NCI-H1694 (cell line): ENCODE measurements around the gene NKTR.

Experiments
- DNase-seq: peaks from one replicate; lab custom pipeline; 2025; lab: John Stamatoyannopoulos, UW

NKTR gene

GRCh38 chr3:42696356-42697288, 96.1 kb downstream of the NKTR start:
- no peak for DNase-seq

- DNase-seq: no peak
These were observed 97.0 kb downstream of the NKTR start for GRCh38 chr3:42697289-42698051.
